ENCODE results near the gene CENPT.

DNA sequence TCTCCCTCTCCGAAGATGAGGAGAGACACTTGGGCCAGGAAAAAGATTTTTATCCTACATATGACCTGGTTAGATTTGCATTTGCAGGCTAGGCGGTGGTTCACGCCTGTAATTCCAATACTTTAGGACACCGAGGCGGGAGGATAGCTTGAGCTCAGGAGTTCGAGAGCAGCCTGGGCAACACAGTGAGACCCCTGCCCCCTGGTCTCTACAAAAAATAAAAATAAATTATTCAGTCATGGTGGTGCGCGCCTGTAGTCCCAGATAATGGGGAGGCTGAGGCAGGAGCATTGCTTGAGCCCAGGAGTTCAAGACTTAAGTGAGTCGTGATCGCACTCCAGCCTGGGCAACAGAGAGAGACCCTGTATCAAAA is 13.3 kb downstream of the CENPT start:
- TF ChIP-seq, protein P1, sequence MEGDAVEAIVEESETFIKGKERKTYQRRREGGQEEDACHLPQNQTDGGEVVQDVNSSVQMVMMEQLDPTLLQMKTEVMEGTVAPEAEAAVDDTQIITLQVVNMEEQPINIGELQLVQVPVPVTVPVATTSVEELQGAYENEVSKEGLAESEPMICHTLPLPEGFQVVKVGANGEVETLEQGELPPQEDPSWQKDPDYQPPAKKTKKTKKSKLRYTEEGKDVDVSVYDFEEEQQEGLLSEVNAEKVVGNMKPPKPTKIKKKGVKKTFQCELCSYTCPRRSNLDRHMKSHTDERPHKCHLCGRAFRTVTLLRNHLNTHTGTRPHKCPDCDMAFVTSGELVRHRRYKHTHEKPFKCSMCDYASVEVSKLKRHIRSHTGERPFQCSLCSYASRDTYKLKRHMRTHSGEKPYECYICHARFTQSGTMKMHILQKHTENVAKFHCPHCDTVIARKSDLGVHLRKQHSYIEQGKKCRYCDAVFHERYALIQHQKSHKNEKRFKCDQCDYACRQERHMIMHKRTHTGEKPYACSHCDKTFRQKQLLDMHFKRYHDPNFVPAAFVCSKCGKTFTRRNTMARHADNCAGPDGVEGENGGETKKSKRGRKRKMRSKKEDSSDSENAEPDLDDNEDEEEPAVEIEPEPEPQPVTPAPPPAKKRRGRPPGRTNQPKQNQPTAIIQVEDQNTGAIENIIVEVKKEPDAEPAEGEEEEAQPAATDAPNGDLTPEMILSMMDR (conservative IDR thresholded peaks at IDR 0.05 in 1 of 2, IDR thresholded peaks at IDR 0.05 in 1 of 2; ENCODE audit: low read depth in 1 of 2, low read length in 2 of 2): no peak
- no peak for TF ChIP-seq EZH2 (IDR thresholded peaks at IDR 0.05; ENCODE audit: low read length, missing control alignments)
